T47D (cell line): ENCODE results near the gene JCHAIN.

Source experiments
- DNase-seq, 2 experiments: peaks; one replicate each; pipeline versions ENCODE4 v3.0.0 to v3.0.0-alpha.2; 2011 to 2012; ENCODE audit warnings: low read depth in 1 of 2, low spot score in 1 of 2
- JUND ChIP-seq: IDR thresholded peaks from 2 replicates; pipeline ENCODE4 v1.6.1; 2012; ENCODE audit warnings: low read depth
- in situ Hi-C: cut with HindIII; loops from 2 replicates; pipeline ENCODE4 v1.10.0; 2016; ENCODE audit warnings: low sequenced_read_pairs, low pct_unique_long_range_greater_than_20kb

Gene JCHAIN

DNA sequence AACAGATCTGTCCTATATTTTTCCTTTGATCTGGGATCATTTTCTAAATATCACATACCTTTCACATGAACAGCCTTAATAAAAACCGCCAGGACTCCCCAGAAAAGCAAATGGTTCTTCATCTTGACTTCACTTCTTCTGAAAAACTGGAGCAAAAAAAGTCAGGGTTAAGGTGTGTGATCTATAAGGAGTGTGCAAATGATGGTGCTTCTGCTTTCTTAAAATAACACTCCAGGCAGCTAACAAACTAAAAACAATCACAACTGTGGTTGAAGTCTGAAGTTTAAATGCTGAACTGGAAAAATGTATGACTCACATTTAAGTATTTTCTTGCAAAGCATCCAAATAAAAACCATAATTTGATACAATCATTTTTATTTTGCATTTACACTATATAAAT lies at the start of gene JCHAIN:
Gene JCHAIN (minus strand): TSS at position 140 of the 400 bp plus-strand sequence. CDS start 18 bp downstream, at position 122.
- TF ChIP-seq JUND: no peak
- in situ Hi-C loops: no loop called here
- no peak for DNase-seq

GRCh38 chr4:70715097-70715496 lies 48.8 kb upstream of the JCHAIN start:
- in situ Hi-C loops: no loop called here
- DNase-seq: no peak
- TF ChIP-seq JUND: no peak

- no peak for TF ChIP-seq JUND
- DNase-seq: no peak
- in situ Hi-C loops: no loop called here
These were observed 48.0 kb upstream of the JCHAIN start for GRCh38 chr4:70714079-70714887.

DNA sequence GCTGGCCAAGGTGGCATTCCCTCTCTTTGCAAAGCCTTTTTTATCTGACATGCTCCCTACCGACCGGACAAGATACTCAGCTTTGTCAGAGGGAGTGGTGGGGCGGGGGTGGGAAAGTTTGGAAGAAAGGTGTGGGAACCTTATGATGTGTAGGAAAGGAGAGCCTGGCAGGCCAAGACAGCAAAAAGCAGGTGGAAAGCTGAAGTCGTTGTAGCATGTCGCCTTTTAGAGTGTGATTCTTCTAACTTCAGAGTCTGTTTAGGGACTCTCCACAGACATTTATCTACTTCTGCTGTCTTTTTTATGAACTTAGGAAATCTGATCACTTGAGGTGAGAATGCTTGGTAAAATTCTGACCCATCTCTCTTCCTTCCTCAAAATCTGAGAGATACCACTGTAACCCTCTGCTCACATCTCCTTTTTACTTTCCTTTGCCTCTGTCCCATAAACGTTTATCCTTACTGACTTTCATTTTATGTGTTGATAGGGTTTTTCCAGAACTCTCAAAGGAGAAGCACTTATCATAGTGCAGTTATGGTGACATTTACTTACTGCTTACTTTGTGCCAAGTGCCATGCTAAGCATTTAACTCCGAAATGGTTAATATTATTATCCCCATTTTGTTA lies 47.3 kb upstream of the JCHAIN start:
- DNase-seq: no peak

GRCh38 chr4:70712604-70713452 lies 46.5 kb upstream of the JCHAIN start:
- no peak for DNase-seq
- in situ Hi-C loops: no loop called here
- TF ChIP-seq JUND: no peak

More for the DNA sequence above, 47.3 kb upstream of the JCHAIN start:
- TF ChIP-seq JUND: no peak
- in situ Hi-C loops: no loop called here

- in situ Hi-C loops: no loop called here
- no peak for DNase-seq
- no peak for TF ChIP-seq JUND
These were observed 45.8 kb upstream of the JCHAIN start for GRCh38 chr4:70712150-70712549.

GRCh38 chr4:70711599-70711998 lies 45.3 kb upstream of the JCHAIN start:
- DNase-seq: no peak

DNA sequence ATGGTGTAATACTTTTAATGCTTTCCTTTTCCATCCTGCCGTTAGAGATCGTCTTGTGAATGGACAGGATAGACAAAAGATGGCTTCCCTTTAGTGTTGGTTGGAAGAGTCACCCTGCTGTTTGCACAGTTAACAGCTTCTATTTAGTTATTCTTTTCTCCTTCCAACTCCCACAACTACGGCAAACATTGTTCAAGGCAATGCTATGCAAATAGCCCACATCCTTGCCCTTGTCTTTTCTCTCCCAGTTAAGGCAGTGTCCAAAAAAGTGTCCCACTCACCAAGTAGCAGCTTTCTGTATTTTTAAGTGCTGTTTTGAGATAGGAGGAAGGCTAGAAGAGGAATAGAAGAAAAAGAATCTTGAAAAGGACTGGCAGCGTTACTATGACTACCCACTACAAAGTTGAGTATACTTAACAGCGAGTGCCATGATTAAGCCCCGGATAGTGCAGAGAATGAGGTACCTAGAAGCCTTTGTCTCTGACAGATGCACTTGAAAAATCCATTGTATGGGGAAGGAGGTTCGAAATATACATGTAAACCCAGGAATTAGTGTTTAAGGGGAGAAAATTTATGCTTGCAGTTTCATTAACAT lies 43.4 kb upstream of the JCHAIN start:
- no peak for TF ChIP-seq JUND
- in situ Hi-C loops: no loop called here
- peak in 1 of 2 experiments; percentile 69 for DNase-seq

More at GRCh38 chr4:70711599-70711998, 45.3 kb upstream of the JCHAIN start:
- in situ Hi-C loops: no loop called here
- no peak for TF ChIP-seq JUND

DNA sequence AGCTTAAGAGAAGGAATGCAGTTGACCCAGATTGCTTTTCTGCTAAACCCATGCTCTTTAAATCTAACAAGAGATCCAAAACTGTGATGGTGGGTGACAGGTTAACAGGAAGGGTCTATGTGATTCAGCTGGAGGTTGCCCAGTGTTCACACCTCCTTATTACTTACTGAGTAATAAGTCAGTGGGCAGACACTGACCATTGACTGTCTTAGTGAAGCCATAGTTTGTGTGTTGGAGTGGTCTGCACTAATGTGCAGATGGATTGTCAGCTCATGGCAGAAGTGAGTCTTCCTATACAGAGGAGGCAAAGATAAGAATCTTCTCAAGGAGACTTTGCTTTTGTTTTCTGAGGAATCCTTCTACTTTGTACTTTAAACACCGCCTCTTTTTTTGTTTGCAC lies 40.2 kb upstream of the JCHAIN start:
- no peak for TF ChIP-seq JUND
- no peak for DNase-seq
- in situ Hi-C loops: no loop called here

- TF ChIP-seq JUND: no peak
- in situ Hi-C loops: no loop called here
- DNase-seq: no peak
These were observed 39.7 kb upstream of the JCHAIN start for GRCh38 chr4:70706044-70706461.

GRCh38 chr4:70705183-70706043 lies 39.1 kb upstream of the JCHAIN start:
- peak; percentile 41 to 68 for DNase-seq
- in situ Hi-C loops: no loop called here
- TF ChIP-seq JUND: no peak

- no peak for DNase-seq
- in situ Hi-C loops: no loop called here
- no peak for TF ChIP-seq JUND
These were observed 38.5 kb upstream of the JCHAIN start for GRCh38 chr4:70704931-70705182.
